GM10847 (cell line): ENCODE measurements around the gene C1orf159.

Experiments
- POLR2A ChIP-seq: IDR thresholded peaks from 2 replicates; pipeline ENCODE4 v1.6.1; 2011; ENCODE audit not compliant: insufficient read length; ENCODE audit errors: extremely low read depth

Gene C1orf159

GRCh38 chr1:1063945-1064831, 51.7 kb downstream of the C1orf159 start:
- peak; percentile 61 for TF ChIP-seq POLR2A

DNA sequence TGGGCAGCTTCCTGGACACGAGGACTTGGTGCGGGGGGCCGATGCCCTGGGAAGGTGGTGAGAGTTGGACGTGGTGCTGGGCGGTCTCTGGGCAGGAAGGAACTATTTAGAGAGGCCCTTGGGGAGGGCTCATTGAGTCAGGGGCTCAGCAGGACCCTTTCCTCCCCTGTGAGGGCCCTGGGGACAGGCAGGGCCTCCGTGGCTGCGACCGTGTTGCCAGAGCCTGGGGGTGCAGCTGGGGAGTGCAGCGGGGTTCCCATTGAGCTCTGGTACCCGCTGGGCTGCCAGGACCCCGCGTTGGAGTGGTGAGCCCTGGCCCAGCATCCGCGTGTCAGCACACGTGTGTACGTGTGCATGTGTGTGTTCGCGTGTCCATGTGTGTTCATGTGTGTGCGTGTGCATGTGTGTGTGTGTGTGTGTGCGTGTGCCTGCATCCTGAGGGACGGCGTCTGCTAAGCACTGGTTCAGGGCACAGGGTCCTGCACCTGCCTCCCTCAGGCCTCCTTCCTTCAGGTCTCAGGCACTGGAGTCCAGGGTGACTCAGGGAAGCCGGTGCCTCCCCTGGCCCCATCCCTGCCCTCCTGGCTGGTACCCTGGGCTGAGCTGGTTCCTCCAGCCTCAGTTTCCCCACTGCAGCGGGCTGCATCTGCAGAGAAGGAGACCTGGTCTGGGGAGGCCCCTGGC, 52.5 kb downstream of the C1orf159 start:
- no peak for TF ChIP-seq POLR2A

GRCh38 chr1:1062348-1063163, 53.3 kb downstream of the C1orf159 start:
- TF ChIP-seq POLR2A = no peak

GRCh38 chr1:1061682-1062345, 54.1 kb downstream of the C1orf159 start:
- no peak for TF ChIP-seq POLR2A

GRCh38 chr1:1060281-1061000, 55.4 kb downstream of the C1orf159 start:
- TF ChIP-seq POLR2A = no peak

DNA sequence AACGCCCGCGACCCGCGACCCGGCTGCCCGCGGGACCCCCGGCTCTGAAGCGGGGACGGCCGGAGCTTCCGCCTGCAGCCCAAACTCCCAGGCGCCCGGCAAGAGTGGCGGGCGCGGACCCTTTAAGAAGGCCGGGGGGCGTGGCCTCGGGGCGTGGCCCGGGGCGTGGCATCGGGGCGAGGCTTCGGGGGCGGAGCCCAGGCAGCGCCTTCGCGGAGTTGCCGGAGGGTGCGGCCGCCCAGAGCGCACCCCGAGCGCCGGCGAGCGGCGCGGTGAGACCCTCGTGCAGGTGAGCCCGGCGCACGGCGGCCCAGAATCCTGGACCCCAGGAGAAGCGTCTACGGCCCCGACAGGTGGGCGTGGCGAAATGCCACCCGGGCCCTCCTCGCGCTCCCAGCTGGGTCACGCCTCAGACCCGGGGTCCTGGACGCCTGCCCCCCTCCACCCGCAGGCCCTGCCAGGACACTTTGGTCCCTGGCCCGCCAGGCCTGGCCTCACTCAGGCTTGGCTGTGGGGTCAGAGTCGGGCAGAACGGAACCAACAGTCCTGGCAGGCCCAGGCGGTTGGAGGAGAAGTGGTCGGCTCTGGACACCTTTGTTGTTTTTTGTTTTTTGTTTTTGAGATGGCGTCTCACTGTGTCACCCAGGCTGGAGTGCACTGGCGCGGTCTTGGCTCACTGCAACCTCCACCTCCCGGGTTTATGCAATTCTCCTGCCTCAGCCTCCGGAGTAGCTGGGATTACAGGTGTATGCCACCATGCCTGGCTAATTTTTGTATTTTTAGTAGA, 56.2 kb downstream of the C1orf159 start:
- peak; percentile 44 for TF ChIP-seq POLR2A

DNA sequence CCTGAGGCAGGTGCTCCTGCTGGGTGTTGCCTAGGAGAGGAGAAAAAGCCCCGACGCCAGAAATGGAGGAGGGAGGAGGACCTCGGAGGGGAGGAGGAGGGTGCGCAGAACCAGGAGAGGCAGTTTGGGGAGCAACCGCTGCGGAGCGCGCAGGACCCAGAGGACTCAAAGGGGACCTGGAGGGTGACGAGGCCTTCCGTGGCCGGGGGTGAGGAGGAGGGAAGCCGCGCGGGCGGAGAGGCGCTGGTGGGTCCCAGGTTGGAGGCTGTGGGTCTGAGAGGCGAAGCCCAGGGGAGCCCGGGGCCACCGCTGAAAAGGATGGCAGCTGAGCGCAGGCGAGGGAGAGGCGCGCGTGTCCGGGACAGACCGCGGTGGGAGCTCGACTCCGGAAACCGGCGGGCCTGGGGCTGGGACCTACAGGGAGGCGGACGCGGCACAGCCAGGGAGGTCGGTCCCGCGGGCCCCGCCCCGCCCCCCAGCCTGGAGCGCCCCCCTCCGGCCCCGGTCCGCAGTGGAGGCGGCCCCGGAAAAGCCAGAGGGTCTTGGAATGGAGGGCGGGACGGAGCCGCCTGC, 56.9 kb downstream of the C1orf159 start:
- TF ChIP-seq POLR2A = no peak

DNA sequence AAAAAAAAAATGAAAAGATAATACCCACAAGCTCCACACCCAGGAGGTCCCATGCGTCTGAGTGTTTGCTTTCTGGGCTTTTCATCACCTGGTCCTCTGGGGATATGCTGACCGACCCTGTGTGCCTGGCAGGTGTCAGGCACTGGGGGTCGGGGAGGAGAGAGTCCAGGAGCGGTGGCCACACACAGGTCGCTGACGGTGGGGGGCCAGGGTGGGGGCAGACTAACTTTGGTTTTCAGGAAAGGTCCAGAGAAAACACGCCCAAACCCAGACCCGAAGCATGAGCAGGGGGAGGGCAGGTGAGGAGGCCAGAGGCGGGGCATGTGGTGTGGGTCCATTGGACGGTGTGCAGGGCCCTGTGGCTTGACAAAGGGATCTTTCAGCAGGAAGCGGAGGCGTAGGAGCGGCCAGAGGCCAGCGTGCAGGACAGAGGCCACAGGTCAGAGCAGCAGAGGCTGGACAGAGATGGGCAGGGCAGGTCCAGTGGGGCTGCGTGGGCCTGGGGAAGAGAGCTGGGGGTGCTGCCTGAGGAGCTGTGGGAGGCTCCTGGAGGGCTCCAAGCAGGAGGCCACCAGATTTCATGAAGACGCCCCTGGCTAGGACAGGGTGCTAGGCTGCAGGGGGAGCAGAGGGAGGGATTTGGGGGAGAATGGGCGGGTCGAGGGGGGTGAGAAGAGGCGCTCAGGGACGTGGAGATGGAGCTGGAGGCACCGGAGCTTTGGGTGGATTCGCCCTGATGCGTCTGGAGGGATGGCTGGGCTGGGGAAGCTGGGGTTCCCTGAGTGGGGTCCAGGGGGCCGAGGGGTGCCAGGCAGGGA, 57.6 kb downstream of the C1orf159 start:
- no peak for TF ChIP-seq POLR2A

- TF ChIP-seq POLR2A = no peak
Observed at GRCh38 chr1:1055841-1056736, 59.8 kb downstream of the C1orf159 start.

DNA sequence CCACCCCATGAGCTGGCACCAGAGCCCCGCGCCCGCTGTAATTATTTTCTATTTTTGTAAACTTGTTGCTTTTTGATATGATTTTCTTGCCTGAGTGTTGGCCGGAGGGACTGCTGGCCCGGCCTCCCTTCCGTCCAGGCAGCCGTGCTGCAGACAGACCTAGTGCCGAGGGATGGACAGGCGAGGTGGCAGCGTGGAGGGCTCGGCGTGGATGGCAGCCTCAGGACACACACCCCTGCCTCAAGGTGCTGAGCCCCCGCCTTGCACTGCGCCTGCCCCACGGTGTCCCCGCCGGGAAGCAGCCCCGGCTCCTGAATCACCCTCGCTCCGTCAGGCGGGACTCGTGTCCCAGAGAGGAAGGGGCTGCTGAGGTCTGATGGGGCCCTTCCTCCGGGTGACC, 60.9 kb downstream of the C1orf159 start:
- no peak for TF ChIP-seq POLR2A

DNA sequence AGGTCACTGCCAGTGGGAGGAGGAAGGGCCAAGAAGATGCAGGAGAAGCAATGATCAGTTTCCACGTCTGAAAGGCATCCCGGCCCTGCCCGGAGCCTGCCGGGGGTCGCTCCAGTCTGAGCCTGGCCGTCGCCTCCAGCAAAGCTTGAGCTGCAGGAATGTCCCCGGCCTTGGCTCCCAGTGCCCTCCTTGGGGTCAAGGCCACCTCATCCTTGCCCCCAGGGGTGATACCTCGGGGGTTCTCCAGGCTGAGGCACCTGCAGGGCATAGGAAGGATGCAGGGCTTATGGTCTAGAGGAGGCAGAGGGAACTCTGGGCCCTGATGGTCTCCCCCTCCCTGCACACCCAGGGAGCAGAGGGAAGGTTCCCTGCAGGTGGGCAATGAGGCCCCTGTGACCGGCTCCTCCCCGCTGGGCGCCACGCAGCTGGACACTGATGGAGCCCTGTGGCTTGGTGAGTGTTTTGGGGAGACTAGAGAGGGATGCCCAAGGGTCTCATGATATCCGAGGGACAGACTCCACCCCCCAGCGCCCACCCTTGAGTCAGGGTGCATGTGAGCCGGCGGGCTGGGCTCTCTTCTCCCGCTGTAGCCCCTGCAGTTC, 61.7 kb downstream of the C1orf159 start:
- no peak for TF ChIP-seq POLR2A
